ENCODE data around the gene OR6F1.
"Not testable (repeated sequence)": the region's sequence is repeated elsewhere in the genome, so short reads cannot be mapped to it uniquely, and the experiment has no call there.

OR6F1 gene

GRCh38 chr1:247716546-247716945, at the start of gene OR6F1:
Gene OR6F1 (minus strand): TSS chr1:247716646. CDS start chr1:247712755, 3,891 bp downstream.
- no peak for DNase-seq (ENCODE audit: low spot score)

- no peak for DNase-seq (ENCODE audit: low spot score)
These were observed 44.0 kb upstream of the OR6F1 start, which contains the start of gene OR1C1 for GRCh38 chr1:247760456-247760855. Gene OR1C1 (minus strand): TSS chr1:247760556. CDS start chr1:247758406, 2,150 bp downstream.

DNA sequence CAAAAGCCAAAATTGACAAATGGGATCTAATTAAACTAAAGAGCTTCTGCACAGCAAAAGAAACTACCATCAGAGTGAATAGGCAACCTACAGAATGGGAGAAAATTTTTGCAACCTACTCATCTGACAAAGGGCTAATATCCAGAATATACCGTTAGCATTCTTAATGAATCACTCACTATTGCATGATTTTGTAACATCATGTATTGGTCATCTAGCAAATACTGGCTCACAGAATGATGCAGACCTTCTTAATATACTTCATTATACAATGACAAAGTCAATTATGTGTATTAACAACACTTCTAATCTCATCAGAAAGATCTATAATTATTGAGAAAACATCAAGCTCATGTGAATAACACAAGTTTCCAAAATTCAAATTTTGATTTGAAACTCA, 37.9 kb upstream of the OR6F1 start:
- not testable (repeated sequence) for DNase-seq (ENCODE audit: low spot score)

DNA sequence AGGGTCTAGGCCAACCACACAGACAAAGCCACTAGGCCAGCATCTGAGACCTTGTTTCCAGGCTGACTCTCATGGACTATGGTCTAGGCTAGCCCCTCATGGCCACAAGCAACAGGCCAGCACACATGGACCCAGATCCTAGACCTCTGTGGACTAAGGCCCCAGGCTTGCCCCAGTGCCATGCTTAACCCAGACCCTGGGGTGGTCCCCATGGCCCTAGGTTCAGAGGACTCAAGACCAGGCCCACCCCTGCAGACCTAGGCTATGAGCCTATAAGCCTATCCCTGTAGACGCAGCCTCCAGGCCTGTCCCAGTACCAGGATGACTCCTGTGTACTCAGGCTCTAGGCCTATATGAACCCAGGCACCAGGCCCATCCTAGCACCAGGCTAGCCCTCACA, 33.4 kb upstream of the OR6F1 start:
- no peak for DNase-seq (ENCODE audit: low spot score)

- no peak for DNase-seq (ENCODE audit: low spot score)
These were observed 31.6 kb upstream of the OR6F1 start, which contains the start of gene OR14A2 for GRCh38 chr1:247748041-247748440. Gene OR14A2 (minus strand): TSS chr1:247748141.

- DNase-seq (ENCODE audit: low spot score): no peak
These were observed 31.2 kb upstream of the OR6F1 start for GRCh38 chr1:247747616-247748015.

DNA sequence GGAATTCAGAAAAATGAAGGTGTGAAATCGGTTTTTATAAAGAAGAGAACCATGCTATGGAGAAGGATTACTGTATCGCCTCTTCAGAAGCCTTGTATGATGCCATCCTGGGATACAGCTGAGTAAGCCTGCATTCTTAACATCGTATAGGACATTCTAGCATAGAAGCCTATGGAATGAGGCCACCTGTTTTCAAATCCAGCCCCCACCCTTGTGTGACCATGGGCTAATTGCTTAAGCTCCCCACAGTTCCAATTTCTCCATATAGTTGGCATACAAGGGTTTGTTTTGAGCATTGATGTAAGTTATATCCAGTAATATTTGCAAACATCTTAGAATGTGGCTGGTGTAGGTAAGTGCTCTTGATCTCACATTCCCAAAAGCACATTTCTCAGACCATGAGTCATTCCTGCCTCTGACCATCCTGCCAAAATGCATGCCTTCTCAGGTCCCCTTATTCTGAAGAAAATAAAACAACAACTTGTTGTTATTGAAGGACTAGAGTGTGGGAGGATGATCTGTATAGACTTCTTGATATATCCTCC, 30.0 kb upstream of the OR6F1 start:
- no peak for DNase-seq (ENCODE audit: low spot score)

- not testable (repeated sequence) for DNase-seq (ENCODE audit: low spot score)
These were observed 25.8 kb upstream of the OR6F1 start for GRCh38 chr1:247742215-247742760.

GRCh38 chr1:247741756-247742155, 25.3 kb upstream of the OR6F1 start:
- no peak for DNase-seq (ENCODE audit: low spot score)

GRCh38 chr1:247740721-247741120, 24.3 kb upstream of the OR6F1 start:
- DNase-seq (ENCODE audit: low spot score): no peak

GRCh38 chr1:247738315-247738714, 21.9 kb upstream of the OR6F1 start, which contains the start of gene OR14K1:
Gene OR14K1 (plus strand): TSS chr1:247738615. CDS start chr1:247738615, 0 bp downstream.
- DNase-seq (ENCODE audit: low spot score): no peak

- no peak for DNase-seq (ENCODE audit: low spot score)
These were observed 4.8 kb upstream of the OR6F1 start for GRCh38 chr1:247721222-247721621.

- DNase-seq (ENCODE audit: low spot score): no peak
These were observed 2.7 kb downstream of the OR6F1 start for GRCh38 chr1:247713753-247714152.

DNA sequence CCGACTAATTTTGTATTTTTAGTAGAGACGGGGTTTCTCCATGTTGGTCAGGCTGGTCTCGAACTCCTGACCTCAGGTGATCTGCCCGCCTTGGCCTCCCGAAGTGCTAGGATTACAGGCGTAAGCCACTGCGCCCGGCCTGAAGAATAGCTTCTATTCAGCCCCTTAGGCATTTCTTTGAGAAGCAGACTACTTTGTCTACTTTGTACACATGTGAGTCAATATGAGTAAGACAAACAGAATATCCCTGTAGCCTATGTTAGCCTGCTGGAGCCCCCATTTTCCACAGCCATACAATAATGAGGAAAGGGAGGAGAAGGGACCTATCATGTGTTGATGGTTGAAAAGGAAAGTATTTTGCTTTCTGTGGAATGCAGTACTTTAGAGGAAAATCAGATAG, 5.8 kb downstream of the OR6F1 start:
- DNase-seq (ENCODE audit: low spot score): not testable (repeated sequence)

GRCh38 chr1:247701338-247701737, 15.1 kb downstream of the OR6F1 start:
- no peak for DNase-seq (ENCODE audit: low spot score)

- DNase-seq (ENCODE audit: low spot score): peak; percentile 17
These were observed 35.1 kb downstream of the OR6F1 start for GRCh38 chr1:247681288-247681897.

- no peak for DNase-seq (ENCODE audit: low spot score)
These were observed 36.3 kb downstream of the OR6F1 start for GRCh38 chr1:247680171-247680570.

DNA sequence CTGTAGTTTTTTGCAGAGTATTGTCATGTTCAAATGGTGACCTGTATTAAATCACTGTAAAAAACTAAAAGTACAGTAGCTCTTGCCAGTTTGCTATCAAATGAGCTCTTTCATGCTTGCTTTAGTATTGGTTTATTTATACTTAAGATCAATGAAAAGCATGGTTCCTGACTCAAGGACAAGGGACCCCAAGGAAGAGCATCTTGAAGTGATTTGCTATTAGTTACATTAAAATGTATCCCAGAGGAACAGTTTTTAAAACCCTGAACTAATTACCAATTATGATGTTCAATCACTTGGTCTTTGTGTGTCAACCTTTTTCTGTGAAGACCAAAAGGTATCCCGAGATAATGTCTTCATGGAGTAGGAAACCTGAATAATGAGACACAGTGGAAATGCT, 36.8 kb downstream of the OR6F1 start, which contains the start of gene OR13G1:
OR13G1 (minus strand) TSS at position 101 of the 400 bp plus-strand sequence. CDS start 6,698 bp downstream, outside the sequence.
- DNase-seq (ENCODE audit: low spot score): no peak

DNA sequence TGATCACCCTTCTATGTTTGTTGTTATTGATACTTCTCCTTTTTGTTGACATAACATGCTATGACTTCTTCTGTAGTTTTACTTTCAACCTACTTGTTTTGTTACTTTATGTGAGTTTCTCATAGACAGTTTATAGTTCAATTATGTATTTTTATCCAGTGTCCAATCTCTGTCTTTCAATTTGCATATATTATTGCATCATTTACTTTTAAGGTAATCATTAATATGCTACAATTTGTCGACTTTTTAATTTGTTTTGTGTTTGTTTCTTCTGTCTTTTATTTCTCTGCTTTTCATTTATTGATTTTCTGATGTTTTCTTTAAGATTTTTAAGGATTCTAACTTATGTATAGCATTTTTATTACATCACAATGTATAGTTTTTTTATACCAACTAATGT, 47.2 kb downstream of the OR6F1 start:
- no peak for DNase-seq (ENCODE audit: low spot score)

Data from HuH-7 (cell line).